ENCODE measurements around the gene AP2B1.

The AP2B1 gene

DNA sequence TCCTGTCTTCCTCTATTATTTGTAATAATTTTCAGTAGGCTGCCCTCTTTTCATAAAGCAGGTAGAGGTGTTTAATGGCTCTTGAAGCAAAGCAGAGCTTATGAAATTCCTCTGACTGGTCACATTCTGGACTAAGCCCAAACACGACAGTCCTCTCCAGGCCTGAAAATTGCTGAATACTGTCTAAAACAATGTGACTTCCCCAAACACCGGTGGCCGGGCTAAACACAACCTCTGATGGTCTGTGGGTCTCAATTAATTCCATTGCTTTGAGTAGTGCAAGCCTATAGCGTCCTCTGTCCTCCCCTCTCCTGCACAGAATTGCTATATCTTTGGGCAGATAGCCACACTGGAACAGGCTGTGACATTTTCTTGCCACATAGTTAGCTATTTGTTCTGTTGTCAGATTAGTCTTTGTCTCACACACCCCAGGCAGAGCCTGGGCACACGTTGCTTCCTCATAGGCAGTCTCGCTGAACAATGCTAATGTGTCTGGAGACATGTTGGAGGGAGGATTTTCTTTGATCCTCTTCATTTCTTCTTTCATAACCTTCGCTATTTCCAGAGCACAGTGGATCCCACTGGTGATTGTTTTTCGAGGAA lies 38.8 kb upstream of the AP2B1 start:
- no peak overlapping the region for H3K23ac ChIP-seq (ENCODE audit: low read length)
- no peak overlapping the region for H3K9ac ChIP-seq (ENCODE audit: low read length)
- no peak overlapping the region for H2AFZ ChIP-seq (ENCODE audit: insufficient read depth, low read length, poor library complexity)
- no peaks in the 10 kb centered on the region for H3K4me1 ChIP-seq (ENCODE audit: control insufficient read depth in 1 of 2, insufficient read depth in 2 of 2, low read length in 2 of 2)
- WGBS (ENCODE audit: extremely low coverage, insufficient coverage, insufficient read length): no CpG with 5 or more reads among the region's 8 CpGs
- H2BK5ac ChIP-seq (ENCODE audit: low read depth, low read length, poor library complexity): no peak overlapping the region
- DNase-seq: no peak
- H3K79me2 ChIP-seq (ENCODE audit: control insufficient read depth, insufficient read depth, low read length, poor library complexity): no peaks in the 10 kb centered on the region
- no peaks in the 10 kb centered on the region for H3K79me1 ChIP-seq (ENCODE audit: low read length)
- H3K4ac ChIP-seq (ENCODE audit: low read depth, low read length): no peak overlapping the region
- H2AK5ac ChIP-seq (ENCODE audit: low read length): no peak overlapping the region
- H3K27me3 ChIP-seq (ENCODE audit: insufficient read depth, low read length): no peaks in the 10 kb centered on the region
- H3K9me3 ChIP-seq (ENCODE audit: insufficient read depth, low read depth, low read length): no peaks in the 10 kb centered on the region
- H3K36me3 ChIP-seq (ENCODE audit: control insufficient read depth in 1 of 2, insufficient read depth in 2 of 2, low read length in 2 of 2): no peaks in the 10 kb centered on the region
- no peak overlapping the region for H4K91ac ChIP-seq (ENCODE audit: low read depth, low read length)
- H4K8ac ChIP-seq (ENCODE audit: low read depth, low read length): no peak overlapping the region
- no peak overlapping the region for H2BK120ac ChIP-seq (ENCODE audit: insufficient read depth, low read length, poor library complexity)
- no peak overlapping the region for H3K4me3 ChIP-seq (ENCODE audit: low read depth, low read length)
- H4K12ac ChIP-seq (ENCODE audit: low read depth, low read length): no peak overlapping the region
- H2BK12ac ChIP-seq (ENCODE audit: low read length): no peak overlapping the region
- no peak overlapping the region for H3K27ac ChIP-seq (ENCODE audit: low read depth, low read length)
- H3K4me2 ChIP-seq (ENCODE audit: low read length): no peak overlapping the region
- no peak overlapping the region for H3K14ac ChIP-seq (ENCODE audit: low read length)
- no peak overlapping the region for H3K18ac ChIP-seq (ENCODE audit: low read length)

DNA sequence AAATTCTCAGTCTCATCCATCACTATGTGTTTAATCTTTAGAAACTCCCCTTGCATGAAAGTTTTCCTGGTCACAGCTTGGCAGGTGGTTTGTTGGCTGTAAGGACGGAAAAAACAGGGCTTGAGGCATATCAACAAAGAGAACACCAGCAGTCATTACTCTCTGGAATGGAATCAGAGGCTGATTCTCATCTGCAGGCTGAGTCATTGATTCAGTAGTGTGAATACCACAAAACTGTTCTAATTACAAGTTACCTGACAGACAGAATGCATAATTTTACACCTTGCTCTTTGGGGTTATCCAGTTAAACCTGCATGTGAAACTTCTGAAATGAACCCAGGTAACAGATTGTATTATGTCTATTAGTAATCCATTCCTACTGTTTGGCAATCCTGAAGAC lies 38.1 kb upstream of the AP2B1 start:
- no peaks in the 10 kb centered on the region for H3K36me3 ChIP-seq (ENCODE audit: control insufficient read depth in 1 of 2, insufficient read depth in 2 of 2, low read length in 2 of 2)
- H2BK5ac ChIP-seq (ENCODE audit: low read depth, low read length, poor library complexity): no peak overlapping the region
- no peak overlapping the region for H4K12ac ChIP-seq (ENCODE audit: low read depth, low read length)
- H2AK5ac ChIP-seq (ENCODE audit: low read length): no peak overlapping the region
- H3K79me2 ChIP-seq (ENCODE audit: control insufficient read depth, insufficient read depth, low read length, poor library complexity): no peaks in the 10 kb centered on the region
- H3K14ac ChIP-seq (ENCODE audit: low read length): no peak overlapping the region
- H3K4me3 ChIP-seq (ENCODE audit: low read depth, low read length): no peak overlapping the region
- no peak overlapping the region for H3K27ac ChIP-seq (ENCODE audit: low read depth, low read length)
- WGBS (ENCODE audit: extremely low coverage, insufficient coverage, insufficient read length): no CpG with 5 or more reads among the region's 1 CpG
- no peak overlapping the region for H4K91ac ChIP-seq (ENCODE audit: low read depth, low read length)
- no peak overlapping the region for H3K4ac ChIP-seq (ENCODE audit: low read depth, low read length)
- no peaks in the 10 kb centered on the region for H3K79me1 ChIP-seq (ENCODE audit: low read length)
- no peak overlapping the region for H2BK120ac ChIP-seq (ENCODE audit: insufficient read depth, low read length, poor library complexity)
- peak; percentile 9 to 43 for DNase-seq
- no peaks in the 10 kb centered on the region for H3K9me3 ChIP-seq (ENCODE audit: insufficient read depth, low read depth, low read length)
- no peak overlapping the region for H2AFZ ChIP-seq (ENCODE audit: insufficient read depth, low read length, poor library complexity)
- no peaks in the 10 kb centered on the region for H3K4me1 ChIP-seq (ENCODE audit: control insufficient read depth in 1 of 2, insufficient read depth in 2 of 2, low read length in 2 of 2)
- no peaks in the 10 kb centered on the region for H3K27me3 ChIP-seq (ENCODE audit: insufficient read depth, low read length)
- no peak overlapping the region for H3K4me2 ChIP-seq (ENCODE audit: low read length)
- no peak overlapping the region for H4K8ac ChIP-seq (ENCODE audit: low read depth, low read length)
- H3K23ac ChIP-seq (ENCODE audit: low read length): no peak overlapping the region
- no peak overlapping the region for H3K18ac ChIP-seq (ENCODE audit: low read length)
- H3K9ac ChIP-seq (ENCODE audit: low read length): no peak overlapping the region
- H2BK12ac ChIP-seq (ENCODE audit: low read length): no peak overlapping the region

DNA sequence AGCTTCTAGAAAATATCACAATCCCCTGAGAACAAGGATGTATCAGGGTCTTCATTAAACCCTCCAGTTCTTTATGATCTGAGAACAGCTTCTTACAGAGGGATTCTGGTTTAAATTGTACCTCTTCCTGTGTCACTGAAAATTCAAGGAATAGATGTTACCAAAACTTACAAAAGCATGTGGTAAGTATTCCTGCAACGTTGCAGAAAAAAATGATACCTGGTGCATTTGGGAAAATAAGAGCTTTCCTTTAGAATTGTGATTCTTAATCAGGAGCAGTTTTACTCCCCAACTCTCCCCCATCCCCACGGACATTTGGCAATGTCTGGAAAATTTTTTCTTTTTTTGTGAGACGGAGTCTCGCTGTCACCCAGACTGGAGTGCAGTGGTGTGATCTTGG lies 33.8 kb upstream of the AP2B1 start:
- Histone ChIP-seq H2BK12ac (ENCODE audit: low read length) (no peak overlapping the region), H4K91ac (ENCODE audit: low read depth, low read length) (no peak overlapping the region), H3K79me2 (ENCODE audit: control insufficient read depth, insufficient read depth, low read length, poor library complexity) (no peaks in the 10 kb centered on the region), H4K12ac (ENCODE audit: low read depth, low read length) (no peak overlapping the region), H4K8ac (ENCODE audit: low read depth, low read length) (no peak overlapping the region), H2BK5ac (ENCODE audit: low read depth, low read length, poor library complexity) (no peak overlapping the region), H3K27me3 (ENCODE audit: insufficient read depth, low read length) (no peaks in the 10 kb centered on the region), H2AK5ac (ENCODE audit: low read length) (no peak overlapping the region), H3K4me2 (ENCODE audit: low read length) (no peak overlapping the region), H3K14ac (ENCODE audit: low read length) (no peak overlapping the region), H3K9ac (ENCODE audit: low read length) (no peak overlapping the region), H2BK120ac (ENCODE audit: insufficient read depth, low read length, poor library complexity) (no peak overlapping the region), H3K4me1 (ENCODE audit: control insufficient read depth in 1 of 2, insufficient read depth in 2 of 2, low read length in 2 of 2) (no peaks in the 10 kb centered on the region), H3K4ac (ENCODE audit: low read depth, low read length) (no peak overlapping the region), H3K4me3 (ENCODE audit: low read depth, low read length) (no peak overlapping the region), H3K9me3 (ENCODE audit: insufficient read depth, low read depth, low read length) (no peaks in the 10 kb centered on the region), H3K36me3 (ENCODE audit: control insufficient read depth in 1 of 2, insufficient read depth in 2 of 2, low read length in 2 of 2) (no peaks in the 10 kb centered on the region), H3K27ac (ENCODE audit: low read depth, low read length) (no peak overlapping the region), H3K79me1 (ENCODE audit: low read length) (no peaks in the 10 kb centered on the region), H2AFZ (ENCODE audit: insufficient read depth, low read length, poor library complexity) (no peak overlapping the region), H3K18ac (ENCODE audit: low read length) (no peak overlapping the region), H3K23ac (ENCODE audit: low read length) (no peak overlapping the region)
- no peak for DNase-seq
- no CpG with 5 or more reads among the region's 4 CpGs for WGBS (ENCODE audit: extremely low coverage, insufficient coverage, insufficient read length)

DNA sequence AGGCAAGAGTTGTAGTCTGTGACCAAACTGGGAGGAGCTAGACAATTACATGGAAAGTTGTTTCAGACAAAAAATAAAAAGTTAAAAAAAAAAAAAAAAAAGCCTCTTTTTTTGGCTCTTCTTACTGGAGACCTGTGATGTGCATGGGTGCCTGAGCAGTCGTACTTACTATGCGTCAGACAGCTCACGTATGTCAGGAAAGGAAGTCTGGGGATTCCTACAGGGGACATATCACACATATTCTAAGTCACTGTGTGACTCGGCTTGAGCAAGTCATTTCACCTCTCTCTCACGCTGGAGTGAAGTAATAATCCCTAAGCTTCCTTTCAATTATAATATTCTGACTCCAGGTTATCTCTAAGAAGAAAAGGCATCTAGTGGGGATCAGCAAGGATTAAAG lies 32.5 kb upstream of the AP2B1 start:
- Histone ChIP-seq H3K27me3 (ENCODE audit: insufficient read depth, low read length) (no peaks in the 10 kb centered on the region), H4K91ac (ENCODE audit: low read depth, low read length) (no peak overlapping the region), H2AK5ac (ENCODE audit: low read length) (no peak overlapping the region), H3K36me3 (ENCODE audit: control insufficient read depth in 1 of 2, insufficient read depth in 2 of 2, low read length in 2 of 2) (no peaks in the 10 kb centered on the region), H4K12ac (ENCODE audit: low read depth, low read length) (no peak overlapping the region), H3K18ac (ENCODE audit: low read length) (no peak overlapping the region), H2AFZ (ENCODE audit: insufficient read depth, low read length, poor library complexity) (no peak overlapping the region), H3K4ac (ENCODE audit: low read depth, low read length) (no peak overlapping the region), H2BK12ac (ENCODE audit: low read length) (no peak overlapping the region), H2BK5ac (ENCODE audit: low read depth, low read length, poor library complexity) (no peak overlapping the region), H3K79me1 (ENCODE audit: low read length) (no peaks in the 10 kb centered on the region), H3K4me1 (ENCODE audit: control insufficient read depth in 1 of 2, insufficient read depth in 2 of 2, low read length in 2 of 2) (no peaks in the 10 kb centered on the region), H4K8ac (ENCODE audit: low read depth, low read length) (no peak overlapping the region), H3K14ac (ENCODE audit: low read length) (no peak overlapping the region), H3K4me3 (ENCODE audit: low read depth, low read length) (no peak overlapping the region), H2BK120ac (ENCODE audit: insufficient read depth, low read length, poor library complexity) (no peak overlapping the region), H3K9me3 (ENCODE audit: insufficient read depth, low read depth, low read length) (no peaks in the 10 kb centered on the region), H3K4me2 (ENCODE audit: low read length) (no peak overlapping the region), H3K23ac (ENCODE audit: low read length) (no peak overlapping the region), H3K79me2 (ENCODE audit: control insufficient read depth, insufficient read depth, low read length, poor library complexity) (no peaks in the 10 kb centered on the region), H3K27ac (ENCODE audit: low read depth, low read length) (no peak overlapping the region), H3K9ac (ENCODE audit: low read length) (no peak overlapping the region)
- no CpG with 5 or more reads among the region's 5 CpGs for WGBS (ENCODE audit: extremely low coverage, insufficient coverage, insufficient read length)
- no peak for DNase-seq

Data from trophoblast cell (in vitro differentiated cells and primary cell).